ENCODE measurements around the gene SFXN4. TPM values are rescaled to one million over a fixed set of nuclear protein-coding genes. Genes with fewer than 3 reads are reported as not detected.

The SFXN4 gene
- total RNA-seq, 1 experiment from 2014 or later: 15.4 TPM

DNA sequence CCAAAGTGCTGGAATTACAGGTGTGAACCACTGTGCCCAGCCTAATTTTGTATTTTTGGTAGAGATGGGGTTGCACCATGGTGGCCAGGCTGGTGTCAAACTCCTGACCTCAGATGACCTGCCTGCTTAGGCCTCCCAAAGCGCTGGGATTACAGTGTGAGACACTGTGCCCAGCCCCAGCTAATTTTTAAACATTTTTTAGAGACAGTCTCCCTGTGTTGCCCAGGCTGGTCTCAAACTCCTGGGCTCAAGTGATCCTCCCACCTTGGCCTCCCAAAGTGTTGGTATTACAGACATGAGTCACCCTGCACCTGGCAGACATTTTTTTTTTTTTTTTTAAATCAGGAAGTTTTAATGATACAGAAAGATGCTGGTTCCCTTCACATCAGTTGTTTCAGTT is 46.1 kb downstream of the SFXN4 start:
- Histone ChIP-seq H3K4me1 (replicated peaks; ENCODE audit: insufficient read depth) (peaks cover 6% of the 10 kb centered on the region), H2AFZ (no peak overlapping the region), H3K9me3 (ENCODE audit: insufficient read depth, low read depth) (no peaks in the 10 kb centered on the region), H3K36me3 (ENCODE audit: low read depth) (no peaks in the 10 kb centered on the region), H3K4me2 (no peak overlapping the region), H3K9me2 (ENCODE audit: insufficient read depth) (no peaks in the 10 kb centered on the region), H3K79me2 (ENCODE audit: low read depth) (no peaks in the 10 kb centered on the region), H3K27me3 (ENCODE audit: insufficient read depth, low read depth) (no peaks in the 10 kb centered on the region), H3F3A (ENCODE audit: insufficient read depth, low read depth) (peaks cover 6% of the 10 kb centered on the region; the same call in 1 of the 2 replicates), H3K27ac (no peak overlapping the region), H3K4me3 (no peak overlapping the region), H4K20me1 (ENCODE audit: insufficient read depth) (no peaks in the 10 kb centered on the region)
- DNase-seq: no peak
- POLR2A ChIA-PET (ENCODE audit: unreplicated experiment): no interaction called here
- CTCF ChIA-PET: no interaction called here
- no TSS peak for BruUV-seq (replicated peaks)
- intact Hi-C loops (cut with micrococcal nuclease; ENCODE audit: unreplicated experiment): no loop called here
- TF ChIP-seq, protein P1, sequence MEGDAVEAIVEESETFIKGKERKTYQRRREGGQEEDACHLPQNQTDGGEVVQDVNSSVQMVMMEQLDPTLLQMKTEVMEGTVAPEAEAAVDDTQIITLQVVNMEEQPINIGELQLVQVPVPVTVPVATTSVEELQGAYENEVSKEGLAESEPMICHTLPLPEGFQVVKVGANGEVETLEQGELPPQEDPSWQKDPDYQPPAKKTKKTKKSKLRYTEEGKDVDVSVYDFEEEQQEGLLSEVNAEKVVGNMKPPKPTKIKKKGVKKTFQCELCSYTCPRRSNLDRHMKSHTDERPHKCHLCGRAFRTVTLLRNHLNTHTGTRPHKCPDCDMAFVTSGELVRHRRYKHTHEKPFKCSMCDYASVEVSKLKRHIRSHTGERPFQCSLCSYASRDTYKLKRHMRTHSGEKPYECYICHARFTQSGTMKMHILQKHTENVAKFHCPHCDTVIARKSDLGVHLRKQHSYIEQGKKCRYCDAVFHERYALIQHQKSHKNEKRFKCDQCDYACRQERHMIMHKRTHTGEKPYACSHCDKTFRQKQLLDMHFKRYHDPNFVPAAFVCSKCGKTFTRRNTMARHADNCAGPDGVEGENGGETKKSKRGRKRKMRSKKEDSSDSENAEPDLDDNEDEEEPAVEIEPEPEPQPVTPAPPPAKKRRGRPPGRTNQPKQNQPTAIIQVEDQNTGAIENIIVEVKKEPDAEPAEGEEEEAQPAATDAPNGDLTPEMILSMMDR (conservative IDR thresholded peaks at IDR 0.05): no peak
- TF ChIP-seq EZH2 (IDR thresholded peaks at IDR 0.05; ENCODE audit: low read depth): no peak

DNA sequence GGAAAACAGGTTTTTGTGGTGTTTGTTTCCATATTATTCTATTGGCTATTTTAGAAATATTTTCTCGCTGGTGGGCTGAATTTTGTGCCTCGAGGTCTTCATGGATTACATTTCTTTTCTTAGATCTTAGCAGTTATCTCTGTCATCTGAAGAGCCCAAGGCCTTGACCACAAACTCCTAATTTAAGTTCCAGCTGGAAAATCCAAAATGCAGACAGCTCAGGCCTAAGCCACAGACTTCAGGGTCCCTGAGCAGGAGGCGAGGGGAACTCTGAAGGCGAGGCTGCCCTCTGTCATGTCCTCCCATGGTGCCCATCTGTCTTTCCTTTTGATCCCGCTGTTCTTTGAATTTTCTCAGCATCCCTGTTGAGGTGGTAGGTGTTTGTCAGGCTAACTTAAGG is 47.3 kb downstream of the SFXN4 start:
- intact Hi-C loops (cut with micrococcal nuclease; ENCODE audit: unreplicated experiment): no loop called here
- CTCF ChIA-PET: interaction anchor here (0.6 kb wide), 1 partner anchor 41 kb away, joined by 3 read pairs; no protein-coding TSS in a partner anchor
- peaks cover 18% of the 10 kb centered on the region for H3F3A ChIP-seq (ENCODE audit: insufficient read depth, low read depth)

DNA sequence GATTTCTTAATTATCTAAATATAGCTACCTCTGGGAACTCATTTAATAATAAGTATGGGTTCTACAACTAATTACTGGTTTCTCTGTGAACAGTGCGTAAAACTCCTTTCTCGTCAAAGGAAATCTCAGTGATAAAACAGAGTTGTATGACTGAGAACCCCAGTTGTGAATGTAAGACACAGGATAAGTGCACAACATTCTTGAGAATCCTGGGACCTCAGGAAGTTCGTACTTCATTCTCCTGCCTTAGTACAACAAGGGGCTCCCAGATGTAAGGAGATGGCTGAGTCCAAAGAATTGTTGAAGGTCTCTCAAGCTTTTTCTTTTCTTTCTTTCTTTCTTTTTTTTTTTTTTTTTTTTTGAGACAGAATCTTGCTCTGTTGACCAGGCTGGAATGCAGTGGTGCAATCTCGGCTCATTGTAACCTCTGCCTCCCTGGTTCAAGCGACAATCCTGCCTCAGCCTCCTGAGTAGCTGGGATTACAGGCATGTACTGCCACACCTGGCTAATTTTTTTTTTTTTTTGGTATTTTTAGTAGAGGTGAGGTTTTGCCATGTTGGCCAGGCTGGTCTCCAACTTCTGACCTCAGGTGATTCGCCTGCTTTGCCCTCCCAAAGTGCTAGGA is 49.1 kb downstream of the SFXN4 start:
- H3K4me2 ChIP-seq: no peak overlapping the region
- H3K79me2 ChIP-seq (ENCODE audit: low read depth): no peaks in the 10 kb centered on the region
- no peak overlapping the region for H3K27ac ChIP-seq
- ChIA-PET POLR2A (ENCODE audit: unreplicated experiment) (no interaction called here), CTCF (no interaction called here)
- no peaks in the 10 kb centered on the region for H3K27me3 ChIP-seq (ENCODE audit: insufficient read depth, low read depth)
- H3K4me3 ChIP-seq: no peak overlapping the region
- no peak for DNase-seq
- TF ChIP-seq, protein P1 (conservative IDR thresholded peaks at IDR 0.05): no peak
- no peak for TF ChIP-seq EZH2 (IDR thresholded peaks at IDR 0.05; ENCODE audit: low read depth)
- no peaks in the 10 kb centered on the region for H4K20me1 ChIP-seq (ENCODE audit: insufficient read depth)
- H3F3A ChIP-seq (ENCODE audit: insufficient read depth, low read depth): peaks cover 34% of the 10 kb centered on the region
- H3K9me2 ChIP-seq (ENCODE audit: insufficient read depth): no peaks in the 10 kb centered on the region
- no TSS peak for BruUV-seq (replicated peaks)
- H3K9me3 ChIP-seq (ENCODE audit: insufficient read depth, low read depth): no peaks in the 10 kb centered on the region
- peaks cover 34% of the 10 kb centered on the region for H3K4me1 ChIP-seq (replicated peaks; ENCODE audit: insufficient read depth)
- intact Hi-C loops (cut with micrococcal nuclease; ENCODE audit: unreplicated experiment): no loop called here
- no peak overlapping the region for H2AFZ ChIP-seq
- H3K36me3 ChIP-seq (ENCODE audit: low read depth): no peaks in the 10 kb centered on the region

More for the DNA sequence above, 47.3 kb downstream of the SFXN4 start:
- H3K4me3 ChIP-seq: no peak overlapping the region
- H3K27me3 ChIP-seq (ENCODE audit: insufficient read depth, low read depth): no peaks in the 10 kb centered on the region
- POLR2A ChIA-PET (ENCODE audit: unreplicated experiment): interaction anchor here (0.7 kb wide), 1 partner anchor 94 kb away, joined by 3 read pairs; no protein-coding TSS in a partner anchor
- no peaks in the 10 kb centered on the region for H3K9me3 ChIP-seq (ENCODE audit: insufficient read depth, low read depth)
- H3K4me1 ChIP-seq (replicated peaks; ENCODE audit: insufficient read depth): peaks cover 16% of the 10 kb centered on the region
- no peaks in the 10 kb centered on the region for H3K9me2 ChIP-seq (ENCODE audit: insufficient read depth)
- no peaks in the 10 kb centered on the region for H3K36me3 ChIP-seq (ENCODE audit: low read depth)
- DNase-seq: no peak
- BruUV-seq (replicated peaks): no TSS peak
- H3K4me2 ChIP-seq: no peak overlapping the region
- TF ChIP-seq, protein P1 (conservative IDR thresholded peaks at IDR 0.05): no peak
- no peak for TF ChIP-seq EZH2 (IDR thresholded peaks at IDR 0.05; ENCODE audit: low read depth)
- H2AFZ ChIP-seq: no peak overlapping the region
- H4K20me1 ChIP-seq (ENCODE audit: insufficient read depth): no peaks in the 10 kb centered on the region
- no peak overlapping the region for H3K27ac ChIP-seq
- no peaks in the 10 kb centered on the region for H3K79me2 ChIP-seq (ENCODE audit: low read depth)

Measured in PC-9 (cell line).